ENCODE measurements around the gene NR6A1. TPM values are rescaled to one million over a fixed set of nuclear protein-coding genes. Genes with fewer than 3 reads are reported as not detected.

Gene NR6A1
- total RNA-seq, 1 donor from 2014 or later: 4.0 TPM

- DNase-seq (no peak), ATAC-seq (no peak)
- TF ChIP-seq, protein P1, sequence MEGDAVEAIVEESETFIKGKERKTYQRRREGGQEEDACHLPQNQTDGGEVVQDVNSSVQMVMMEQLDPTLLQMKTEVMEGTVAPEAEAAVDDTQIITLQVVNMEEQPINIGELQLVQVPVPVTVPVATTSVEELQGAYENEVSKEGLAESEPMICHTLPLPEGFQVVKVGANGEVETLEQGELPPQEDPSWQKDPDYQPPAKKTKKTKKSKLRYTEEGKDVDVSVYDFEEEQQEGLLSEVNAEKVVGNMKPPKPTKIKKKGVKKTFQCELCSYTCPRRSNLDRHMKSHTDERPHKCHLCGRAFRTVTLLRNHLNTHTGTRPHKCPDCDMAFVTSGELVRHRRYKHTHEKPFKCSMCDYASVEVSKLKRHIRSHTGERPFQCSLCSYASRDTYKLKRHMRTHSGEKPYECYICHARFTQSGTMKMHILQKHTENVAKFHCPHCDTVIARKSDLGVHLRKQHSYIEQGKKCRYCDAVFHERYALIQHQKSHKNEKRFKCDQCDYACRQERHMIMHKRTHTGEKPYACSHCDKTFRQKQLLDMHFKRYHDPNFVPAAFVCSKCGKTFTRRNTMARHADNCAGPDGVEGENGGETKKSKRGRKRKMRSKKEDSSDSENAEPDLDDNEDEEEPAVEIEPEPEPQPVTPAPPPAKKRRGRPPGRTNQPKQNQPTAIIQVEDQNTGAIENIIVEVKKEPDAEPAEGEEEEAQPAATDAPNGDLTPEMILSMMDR (IDR thresholded peaks at IDR 0.05): no peak
- intact Hi-C loops (cut with DNase I): no loop called here
- H3K36me3 ChIP-seq: no peaks in the 10 kb centered on the region
- H3K9me3 ChIP-seq: no peaks in the 10 kb centered on the region
- no peaks in the 10 kb centered on the region for H3K27me3 ChIP-seq
- no peaks in the 10 kb centered on the region for H3K4me1 ChIP-seq
- no peak overlapping the region for H3K27ac ChIP-seq
- H3K4me3 ChIP-seq: no peak overlapping the region
Measured at GRCh38 chr9:124632077-124632621, 139.0 kb downstream of the NR6A1 start.

DNA sequence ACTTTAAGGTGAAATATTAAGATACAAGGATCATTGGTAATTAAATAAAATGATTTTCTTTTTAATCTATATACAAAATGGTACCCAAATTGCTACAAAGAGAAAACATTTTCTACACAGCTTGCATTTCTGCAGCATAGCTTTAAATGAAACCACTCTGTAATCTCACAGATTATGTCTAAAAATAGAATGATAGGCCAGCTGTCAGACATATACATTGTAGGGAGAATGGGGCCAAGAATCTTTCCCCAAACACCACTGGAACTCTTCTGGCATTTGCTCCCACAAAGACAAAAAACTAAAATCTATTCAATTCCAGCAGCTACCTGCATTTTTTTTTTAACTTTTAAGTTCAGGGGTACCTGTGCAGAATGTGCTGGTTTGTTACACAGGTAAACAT is 139.8 kb downstream of the NR6A1 start:
- ATAC-seq (no peak), DNase-seq (no peak)
- Histone ChIP-seq H3K9me3 (no peaks in the 10 kb centered on the region), H3K4me3 (no peak overlapping the region), H3K36me3 (no peaks in the 10 kb centered on the region), H3K4me1 (no peaks in the 10 kb centered on the region), H3K27me3 (no peaks in the 10 kb centered on the region), H3K27ac (no peak overlapping the region)
- TF ChIP-seq, protein P1 (IDR thresholded peaks at IDR 0.05): no peak
- intact Hi-C loops (cut with DNase I): no loop called here

- TF ChIP-seq, protein P1 (IDR thresholded peaks at IDR 0.05): no peak
- intact Hi-C loops (cut with DNase I): no loop called here
- Histone ChIP-seq H3K27ac (no peak overlapping the region), H3K36me3 (no peaks in the 10 kb centered on the region), H3K27me3 (no peaks in the 10 kb centered on the region), H3K4me1 (no peaks in the 10 kb centered on the region), H3K9me3 (no peaks in the 10 kb centered on the region), H3K4me3 (no peak overlapping the region)
- ATAC-seq (no peak), DNase-seq (no peak)
Measured at GRCh38 chr9:124629600-124629999, 141.5 kb downstream of the NR6A1 start.

DNA sequence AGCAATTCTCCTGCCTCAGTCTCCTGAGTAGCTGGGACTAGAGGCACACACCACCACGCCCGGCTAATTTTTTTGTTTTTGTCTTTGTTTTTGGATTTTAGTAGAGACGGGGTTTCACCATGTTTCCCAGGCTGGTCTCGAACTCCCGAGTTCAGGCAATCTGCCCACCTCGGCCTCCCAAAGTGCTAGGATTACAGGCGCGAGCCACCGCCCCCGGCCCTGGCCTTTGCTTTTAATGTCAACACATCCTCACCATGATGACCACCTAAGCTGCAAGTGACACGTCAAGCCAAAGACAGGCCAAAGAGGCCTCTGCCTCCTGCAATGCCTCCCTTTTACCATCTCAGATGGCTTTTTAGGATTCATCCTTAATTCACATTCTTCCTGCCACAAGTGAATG is 142.4 kb downstream of the NR6A1 start:
- intact Hi-C loops (cut with DNase I): no loop called here
- H3K4me3 ChIP-seq: no peak overlapping the region
- H3K9me3 ChIP-seq: no peaks in the 10 kb centered on the region
- DNase-seq: no peak
- TF ChIP-seq, protein P1 (IDR thresholded peaks at IDR 0.05): no peak
- no peaks in the 10 kb centered on the region for H3K4me1 ChIP-seq
- no peaks in the 10 kb centered on the region for H3K27me3 ChIP-seq
- no peaks in the 10 kb centered on the region for H3K36me3 ChIP-seq
- H3K27ac ChIP-seq: no peak overlapping the region
- no peak for ATAC-seq

- ATAC-seq (no peak), DNase-seq (no peak)
- Histone ChIP-seq H3K9me3 (no peaks in the 10 kb centered on the region), H3K27me3 (no peaks in the 10 kb centered on the region), H3K4me1 (no peaks in the 10 kb centered on the region), H3K4me3 (no peak overlapping the region), H3K27ac (no peak overlapping the region), H3K36me3 (no peaks in the 10 kb centered on the region)
- TF ChIP-seq, protein P1 (IDR thresholded peaks at IDR 0.05): no peak
- intact Hi-C loops (cut with DNase I): no loop called here
Measured at GRCh38 chr9:124626276-124626675, 144.8 kb downstream of the NR6A1 start.

- intact Hi-C loops (cut with DNase I): no loop called here
- DNase-seq (no peak), ATAC-seq (no peak)
- Histone ChIP-seq H3K4me1 (no peaks in the 10 kb centered on the region), H3K4me3 (no peak overlapping the region), H3K36me3 (no peaks in the 10 kb centered on the region), H3K27me3 (no peaks in the 10 kb centered on the region), H3K27ac (no peak overlapping the region), H3K9me3 (no peaks in the 10 kb centered on the region)
- TF ChIP-seq, protein P1 (IDR thresholded peaks at IDR 0.05): no peak
Measured at GRCh38 chr9:124625087-124625486, 146.0 kb downstream of the NR6A1 start.

All from upper lobe of right lung (tissue), 1 donor.